ENCODE data around the gene RBM6.

GRCh38 chr3:49903451-49904424, 36.2 kb upstream of the RBM6 start, which contains the start of gene MST1R:
- no peak for TF ChIP-seq ZBTB33 (CRISPR knock-in tag; IDR thresholded peaks at IDR 0.05)
- TF ChIP-seq RNF2 (IDR thresholded peaks at IDR 0.05) = 0 out of 2 replicates have a peak, but pooled peaks have one; percentile 42
- TF ChIP-seq GABPA (tag; conservative IDR thresholded peaks at IDR 0.05; ENCODE audit: low read depth) = no peak
- peak; percentile 71 for TF ChIP-seq POLR2A (conservative IDR thresholded peaks at IDR 0.05)
- no peak for TF ChIP-seq ATF2 (CRISPR knock-in tag; IDR thresholded peaks at IDR 0.05)
- TF ChIP-seq BRF2 (IDR thresholded peaks at IDR 0.05; ENCODE audit: borderline replicate concordance, insufficient read depth, insufficient read length) = no peak
- no peak for TF ChIP-seq PATZ1 (CRISPR knock-in tag; IDR thresholded peaks at IDR 0.05; ENCODE audit: borderline replicate concordance)
- TF ChIP-seq ZNF407 (IDR thresholded peaks at IDR 0.05; ENCODE audit: low read depth) = no peak
- no peak for TF ChIP-seq ZKSCAN3 (CRISPR knock-in tag; IDR thresholded peaks at IDR 0.05)
